Sigmoid colon (tissue), 4 donors: ENCODE data around the gene PALS1.

Source experiments
- EP300 ChIP-seq, 4 donors: sonication (generic); formaldehyde crosslinking; IDR thresholded peaks; one replicate each; pipeline ENCODE4 v1.6.1; 2017; ENCODE audit warnings: antibody characterized with exemption in 4 of 4
- POLR2A ChIP-seq, 2 donors: fragments of 450-650 bp; IDR thresholded peaks; one replicate each; pipeline ENCODE4 v1.6.1; 2016; ENCODE audit warnings: antibody characterized with exemption in 2 of 2, mild to moderate bottlenecking in 2 of 2, moderate library complexity in 2 of 2
- POLR2AphosphoS5 ChIP-seq, 4 donors: sonication (generic); formaldehyde crosslinking; IDR thresholded peaks; one replicate each; pipeline ENCODE4 v1.6.1; 2017; ENCODE audit warnings: antibody characterized with exemption in 4 of 4
- TF ChIP-seq, protein P1 (sequence below), 4 experiments: fragments of 450-650 bp in 3 of 4; fragments of 200-600 bp in 1 of 4; IDR thresholded peaks; one replicate each; pipeline ENCODE4 v1.5.1; 2016 to 2019; ENCODE audit warnings: antibody characterized with exemption in 4 of 4, mild to moderate bottlenecking in 3 of 4, moderate library complexity in 2 of 4

DNA sequence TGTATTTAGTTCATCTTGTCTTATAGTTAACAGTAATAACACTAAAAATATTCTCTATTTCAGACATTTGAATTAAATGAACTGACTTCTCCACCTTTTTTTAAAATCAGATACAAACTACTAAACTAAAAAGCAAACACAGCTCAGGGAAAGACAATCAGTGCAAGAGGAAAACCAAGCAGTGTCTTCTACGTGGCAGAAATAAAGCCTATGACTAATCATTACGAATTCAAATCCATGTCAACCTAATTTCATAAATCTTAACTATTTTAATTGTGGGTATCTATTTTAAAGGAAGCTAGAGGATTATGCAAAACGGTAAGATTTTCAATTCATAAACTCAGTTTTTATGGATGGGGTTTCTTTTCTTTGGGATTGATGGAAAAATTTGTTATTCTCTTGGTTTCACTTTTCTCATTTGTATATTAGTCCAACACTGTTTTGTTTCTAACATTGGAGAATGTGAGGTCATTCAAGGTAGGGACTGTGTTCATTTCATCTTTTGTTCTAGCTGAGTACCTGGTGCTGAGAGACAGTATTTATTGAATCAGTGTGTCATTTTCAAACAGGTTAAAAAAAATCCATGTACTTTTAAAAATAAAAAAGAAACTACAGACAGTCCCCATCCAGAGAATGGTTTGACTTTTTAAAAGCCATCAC, 12.8 kb upstream of the PALS1 start:
- TF ChIP-seq, protein P1, sequence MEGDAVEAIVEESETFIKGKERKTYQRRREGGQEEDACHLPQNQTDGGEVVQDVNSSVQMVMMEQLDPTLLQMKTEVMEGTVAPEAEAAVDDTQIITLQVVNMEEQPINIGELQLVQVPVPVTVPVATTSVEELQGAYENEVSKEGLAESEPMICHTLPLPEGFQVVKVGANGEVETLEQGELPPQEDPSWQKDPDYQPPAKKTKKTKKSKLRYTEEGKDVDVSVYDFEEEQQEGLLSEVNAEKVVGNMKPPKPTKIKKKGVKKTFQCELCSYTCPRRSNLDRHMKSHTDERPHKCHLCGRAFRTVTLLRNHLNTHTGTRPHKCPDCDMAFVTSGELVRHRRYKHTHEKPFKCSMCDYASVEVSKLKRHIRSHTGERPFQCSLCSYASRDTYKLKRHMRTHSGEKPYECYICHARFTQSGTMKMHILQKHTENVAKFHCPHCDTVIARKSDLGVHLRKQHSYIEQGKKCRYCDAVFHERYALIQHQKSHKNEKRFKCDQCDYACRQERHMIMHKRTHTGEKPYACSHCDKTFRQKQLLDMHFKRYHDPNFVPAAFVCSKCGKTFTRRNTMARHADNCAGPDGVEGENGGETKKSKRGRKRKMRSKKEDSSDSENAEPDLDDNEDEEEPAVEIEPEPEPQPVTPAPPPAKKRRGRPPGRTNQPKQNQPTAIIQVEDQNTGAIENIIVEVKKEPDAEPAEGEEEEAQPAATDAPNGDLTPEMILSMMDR (IDR thresholded peaks at IDR 0.05) = no peak
- TF ChIP-seq POLR2AphosphoS5 (IDR thresholded peaks at IDR 0.05) (no peak), EP300 (IDR thresholded peaks at IDR 0.05) (no peak), POLR2A (IDR thresholded peaks at IDR 0.05) (no peak)
